CD8-positive, alpha-beta memory T cell (primary cell): ENCODE results near the gene CDKN2C. TPM values are rescaled to one million over a fixed set of nuclear protein-coding genes. Genes with fewer than 3 reads are reported as not detected.

ENCODE experiments used
- CTCF ChIA-PET: fragments of 350-600 bp; sonication (Branson Sonifier 250); formaldehyde crosslinking; loops from one replicate; lab custom pipeline; 2021; ENCODE audit warnings: antibody characterized with exemption; lab: Charles Lee
- POLR2A ChIA-PET: fragments of 350-600 bp; sonication (Branson Sonifier 250); formaldehyde crosslinking; loops from one replicate; lab custom pipeline; 2021; ENCODE audit warnings: antibody characterized with exemption; lab: Charles Lee
- DNase-seq, 5 donors: peaks; one replicate each; pipeline versions ENCODE4 v3.0.0 to v3.0.0-alpha.2; 2020 to 2022; ENCODE audit warnings: mixed read lengths in 1 of 5
- H3K27ac ChIP-seq: one replicate; pipeline ENCODE4 v1.7.0; 2013; ENCODE audit warnings: low read depth, mild to moderate bottlenecking, low read length, moderate library complexity
- H3K27me3 ChIP-seq: 2 replicates; pipeline ENCODE4 v1.7.0; 2013; ENCODE audit warnings: low read length, mild to moderate bottlenecking; ENCODE audit not compliant: insufficient read depth, poor library complexity, severe bottlenecking
- H3K36me3 ChIP-seq: 2 replicates; pipeline ENCODE4 v1.7.0; 2013; ENCODE audit warnings: mild to moderate bottlenecking, low read length, moderate library complexity; ENCODE audit not compliant: insufficient read depth
- H3K4me1 ChIP-seq: 2 replicates; pipeline ENCODE4 v1.7.0; 2013; ENCODE audit warnings: mild to moderate bottlenecking, low read length, moderate library complexity; ENCODE audit not compliant: insufficient read depth
- H3K4me3 ChIP-seq: 2 replicates; pipeline ENCODE4 v1.7.0; 2013; ENCODE audit warnings: mild to moderate bottlenecking, low read length
- H3K9me3 ChIP-seq: 2 replicates; pipeline ENCODE4 v1.7.0; 2013; ENCODE audit warnings: mild to moderate bottlenecking, low read length
- H3K27ac Mint-ChIP-seq, 8 donors: one replicate each; pipeline ENCODE4 v1.8.0; 2020 to 2021; ENCODE audit warnings: mixed read lengths in 8 of 8, mild to moderate bottlenecking in 6 of 8, inconsistent platforms in 3 of 8, moderate library complexity in 3 of 8
- H3K27me3 Mint-ChIP-seq, 2 donors: one replicate each; pipeline ENCODE4 v1.8.0; 2020 to 2021; ENCODE audit warnings: mixed read lengths in 2 of 2, mild to moderate bottlenecking in 1 of 2, moderate library complexity in 1 of 2
- H3K36me3 Mint-ChIP-seq, 3 donors: one replicate each; pipeline ENCODE4 v1.8.0; 2020 to 2021; ENCODE audit warnings: mixed read lengths in 3 of 3, inconsistent platforms in 1 of 3, mild to moderate bottlenecking in 1 of 3
- H3K4me1 Mint-ChIP-seq, 3 donors: one replicate each; pipeline ENCODE4 v1.8.0; 2020 to 2021; ENCODE audit warnings: mixed read lengths in 3 of 3, inconsistent platforms in 1 of 3, mild to moderate bottlenecking in 1 of 3
- H3K4me3 Mint-ChIP-seq, 7 donors: one replicate each; pipeline ENCODE4 v1.8.0; 2020 to 2021; ENCODE audit warnings: mixed read lengths in 7 of 7, mild to moderate bottlenecking in 6 of 7, moderate library complexity in 4 of 7, inconsistent platforms in 2 of 7
- H3K9me3 Mint-ChIP-seq, 5 donors: one replicate each; pipeline ENCODE4 v1.8.0; 2020 to 2022; ENCODE audit warnings: mixed read lengths in 5 of 5, mild to moderate bottlenecking in 3 of 5, moderate library complexity in 2 of 5, inconsistent platforms in 1 of 5
- polyA plus RNA-seq: library from polyadenylated mRNA; unstranded; fragments of 300-500 nt; fragmentation: Illumina TruSeq; gene quantifications from one replicate; pipeline ENCODE4 v1.2.3, GENCODE V29; 2021
- total RNA-seq, 2 experiments: library from RNA; stranded (reverse); gene quantifications; one replicate each; pipeline ENCODE4 v1.2.3, GENCODE V29; 2021

Gene CDKN2C
- total and polyA plus RNA-seq, 3 experiments from 2014 or later, result 6.5 to 9.9 (median 6.6) TPM

GRCh38 chr1:50977575-50978143, 7.6 kb downstream of the CDKN2C start:
- Mint-ChIP-seq H3K36me3 (peaks cover 0 to 8% (median 0%) of the 10 kb centered on the region in 3 donors), H3K27me3 (peaks cover 1 to 21% of the 10 kb centered on the region in 2 donors), H3K27ac (peak overlapping the region in 6 of 8 donors; percentile 48 to 91 (median 74)), H3K4me3 (peak overlapping the region; percentile 74 to 95 (median 87)), H3K9me3 (no peaks in the 10 kb centered on the region), H3K4me1 (peaks cover 23 to 27% (median 25%) of the 10 kb centered on the region in 3 donors)
- peak in 3 of 5 donors; percentile 21 to 49 (median 33) for DNase-seq
- Histone ChIP-seq H3K4me1 (peaks cover 14% of the 10 kb centered on the region), H3K4me3 (peak overlapping the region; percentile 82), H3K27ac (peak overlapping the region; percentile 73), H3K9me3 (no peaks in the 10 kb centered on the region), H3K27me3 (no peaks in the 10 kb centered on the region), H3K36me3 (no peaks in the 10 kb centered on the region)
- POLR2A ChIA-PET, result interaction anchor here (0.5 to 3.8 kb wide), 3 partner anchors 9 to 306 kb away, joined by 3 to 24 read pairs (median 5); partner anchors contain the start of genes CDKN2C and FAF1
- CTCF ChIA-PET, result interaction anchor here (1.7 to 3.1 kb wide), 2 partner anchors 9 to 48 kb away, joined by 4 to 21 read pairs; partner anchors contain the start of gene CDKN2C

GRCh38 chr1:50978144-50978851, 8.3 kb downstream of the CDKN2C start:
- peaks cover 1 to 22% of the 10 kb centered on the region in 2 donors for H3K27me3 Mint-ChIP-seq

GRCh38 chr1:50978852-50979781, 9.1 kb downstream of the CDKN2C start:
- peak overlapping the region; percentile 66 for H3K27ac ChIP-seq
- H3K9me3 Mint-ChIP-seq, result no peaks in the 10 kb centered on the region
- no peaks in the 10 kb centered on the region for H3K36me3 ChIP-seq
- DNase-seq, result peak in 1 of 5 donors; percentile 41
- peaks cover 23 to 27% (median 24%) of the 10 kb centered on the region in 3 donors for H3K4me1 Mint-ChIP-seq
- H3K36me3 Mint-ChIP-seq, result peaks cover 0 to 8% (median 0%) of the 10 kb centered on the region in 3 donors
- ChIA-PET POLR2A (interaction anchor here (3.8 kb wide), 1 partner anchor 10 kb away, joined by 24 read pairs; the partner anchor contains the start of gene CDKN2C), CTCF (interaction anchor here (3.1 kb wide), 1 partner anchor 10 kb away, joined by 21 read pairs; the partner anchor contains the start of gene CDKN2C)
- peak overlapping the region in 7 of 8 donors; percentile 11 to 87 (median 83) for H3K27ac Mint-ChIP-seq
- H3K4me3 Mint-ChIP-seq, result peak overlapping the region; percentile 84 to 91 (median 88)
- peaks cover 1 to 22% of the 10 kb centered on the region in 2 donors for H3K27me3 Mint-ChIP-seq
- H3K4me3 ChIP-seq, result peak overlapping the region; percentile 59
- no peaks in the 10 kb centered on the region for H3K27me3 ChIP-seq
- peaks cover 14% of the 10 kb centered on the region for H3K4me1 ChIP-seq
- no peaks in the 10 kb centered on the region for H3K9me3 ChIP-seq

More at GRCh38 chr1:50978144-50978851, 8.3 kb downstream of the CDKN2C start:
- Mint-ChIP-seq H3K4me3 (peak overlapping the region; percentile 84 to 91 (median 88)), H3K9me3 (no peaks in the 10 kb centered on the region), H3K27ac (peak overlapping the region in 7 of 8 donors; percentile 29 to 87 (median 83)), H3K36me3 (peaks cover 0 to 8% (median 0%) of the 10 kb centered on the region in 3 donors), H3K4me1 (peaks cover 23 to 27% (median 24%) of the 10 kb centered on the region in 3 donors)
- Histone ChIP-seq H3K4me1 (peaks cover 14% of the 10 kb centered on the region), H3K27ac (peak overlapping the region; percentile 66), H3K36me3 (no peaks in the 10 kb centered on the region), H3K27me3 (no peaks in the 10 kb centered on the region), H3K4me3 (peak overlapping the region; percentile 59), H3K9me3 (no peaks in the 10 kb centered on the region)
- POLR2A ChIA-PET, result interaction anchor here (0.5 to 3.8 kb wide), 3 partner anchors 9 to 307 kb away, joined by 3 to 24 read pairs (median 5); partner anchors contain the start of genes CDKN2C and FAF1
- peak in 4 of 5 donors; percentile 17 to 58 (median 22) for DNase-seq
- CTCF ChIA-PET, result interaction anchor here (3.1 kb wide), 1 partner anchor 9 kb away, joined by 21 read pairs; the partner anchor contains the start of gene CDKN2C

- ChIA-PET CTCF (no interaction called here), POLR2A (interaction anchor here (3.8 kb wide), 1 partner anchor 11 kb away, joined by 24 read pairs; the partner anchor contains the start of gene CDKN2C)
- H3K27me3 ChIP-seq, result no peaks in the 10 kb centered on the region
- H3K4me1 ChIP-seq, result peaks cover 14% of the 10 kb centered on the region
- no peaks in the 10 kb centered on the region for H3K36me3 ChIP-seq
- H3K9me3 ChIP-seq, result no peaks in the 10 kb centered on the region
- Mint-ChIP-seq H3K9me3 (no peaks in the 10 kb centered on the region), H3K36me3 (peaks cover 0 to 8% (median 0%) of the 10 kb centered on the region in 3 donors), H3K4me1 (peaks cover 25 to 27% (median 26%) of the 10 kb centered on the region in 3 donors), H3K27ac (no peak overlapping the region), H3K4me3 (peak overlapping the region in 3 of 7 donors; percentile 11 to 69 (median 48)), H3K27me3 (peaks cover 1 to 24% of the 10 kb centered on the region in 2 donors)
- no peak overlapping the region for H3K4me3 ChIP-seq
- no peak for DNase-seq
- peak overlapping the region; percentile 66 for H3K27ac ChIP-seq
These were observed 9.9 kb downstream of the CDKN2C start for GRCh38 chr1:50979937-50980336.

- no peak overlapping the region for H3K27ac Mint-ChIP-seq
- no peaks in the 10 kb centered on the region for H3K27me3 ChIP-seq
- no peak overlapping the region for H3K4me3 ChIP-seq
- H3K27ac ChIP-seq, result peak overlapping the region; percentile 66
- peaks cover 0 to 8% (median 0%) of the 10 kb centered on the region in 3 donors for H3K36me3 Mint-ChIP-seq
- H3K36me3 ChIP-seq, result no peaks in the 10 kb centered on the region
- ChIA-PET CTCF (no interaction called here), POLR2A (no interaction called here)
- H3K4me1 ChIP-seq, result peaks cover 14% of the 10 kb centered on the region
- peaks cover 27 to 29% (median 29%) of the 10 kb centered on the region in 3 donors for H3K4me1 Mint-ChIP-seq
- H3K4me3 Mint-ChIP-seq, result no peak overlapping the region
- no peaks in the 10 kb centered on the region for H3K9me3 ChIP-seq
- DNase-seq, result no peak
- peaks cover 1 to 28% of the 10 kb centered on the region in 2 donors for H3K27me3 Mint-ChIP-seq
- H3K9me3 Mint-ChIP-seq, result no peaks in the 10 kb centered on the region
These were observed 10.5 kb downstream of the CDKN2C start for GRCh38 chr1:50980505-50980904.

GRCh38 chr1:50981741-50982140, 11.7 kb downstream of the CDKN2C start:
- Histone ChIP-seq H3K36me3 (no peaks in the 10 kb centered on the region), H3K4me3 (no peak overlapping the region), H3K4me1 (peaks cover 4% of the 10 kb centered on the region), H3K9me3 (no peaks in the 10 kb centered on the region), H3K27me3 (no peaks in the 10 kb centered on the region), H3K27ac (no peak overlapping the region)
- Mint-ChIP-seq H3K27me3 (peaks cover 1 to 21% of the 10 kb centered on the region in 2 donors), H3K36me3 (peaks cover 0 to 8% (median 0%) of the 10 kb centered on the region in 3 donors), H3K4me1 (peaks cover 17 to 21% (median 21%) of the 10 kb centered on the region in 3 donors), H3K9me3 (no peaks in the 10 kb centered on the region), H3K4me3 (no peak overlapping the region), H3K27ac (no peak overlapping the region)
- DNase-seq, result no peak
- ChIA-PET POLR2A (no interaction called here), CTCF (no interaction called here)

GRCh38 chr1:50982611-50983010, 12.6 kb downstream of the CDKN2C start:
- Mint-ChIP-seq H3K4me1 (peaks cover 14 to 19% (median 18%) of the 10 kb centered on the region in 3 donors), H3K36me3 (peaks cover 0 to 4% (median 0%) of the 10 kb centered on the region in 3 donors), H3K27ac (no peak overlapping the region), H3K4me3 (no peak overlapping the region), H3K9me3 (no peaks in the 10 kb centered on the region), H3K27me3 (peaks cover 1 to 19% of the 10 kb centered on the region in 2 donors)
- H3K27ac ChIP-seq, result no peak overlapping the region
- H3K4me1 ChIP-seq, result peaks cover 3% of the 10 kb centered on the region
- H3K36me3 ChIP-seq, result no peaks in the 10 kb centered on the region
- POLR2A ChIA-PET, result no interaction called here
- H3K4me3 ChIP-seq, result no peak overlapping the region
- H3K9me3 ChIP-seq, result no peaks in the 10 kb centered on the region
- DNase-seq, result no peak
- no peaks in the 10 kb centered on the region for H3K27me3 ChIP-seq
- CTCF ChIA-PET, result no interaction called here
